ENCODE measurements around the gene MYF5.

GRCh38 chr12:80766210-80766609 lies 49.5 kb downstream of the MYF5 start:
- TF ChIP-seq CTCF (CRISPR knock-in tag; IDR thresholded peaks at IDR 0.05), result no peak
- TF ChIP-seq TBP (CRISPR knock-in tag; IDR thresholded peaks at IDR 0.05), result no peak
- TF ChIP-seq ZNF274 (CRISPR knock-in tag; IDR thresholded peaks at IDR 0.05), result no peak
- no peak for TF ChIP-seq TFAP4 (IDR thresholded peaks at IDR 0.05; ENCODE audit: borderline replicate concordance, low read depth)
- no peak for TF ChIP-seq PATZ1 (CRISPR knock-in tag; IDR thresholded peaks at IDR 0.05)
- TF ChIP-seq MYNN (CRISPR knock-in tag; IDR thresholded peaks at IDR 0.05; ENCODE audit: low read depth), result no peak
- TF ChIP-seq BHLHE40 (IDR thresholded peaks at IDR 0.05; ENCODE audit: low read length), result no peak
- no peak for TF ChIP-seq TAF1 (CRISPR knock-in tag; IDR thresholded peaks at IDR 0.05)
- TF ChIP-seq KDM5A (IDR thresholded peaks at IDR 0.05; ENCODE audit: borderline replicate concordance, low read length), result no peak
- TF ChIP-seq CC2D1A (CRISPR knock-in tag; IDR thresholded peaks at IDR 0.05), result no peak
- TF ChIP-seq IRF2 (CRISPR knock-in tag; IDR thresholded peaks at IDR 0.05), result no peak
- no peak for TF ChIP-seq ZNF740 (CRISPR knock-in tag; IDR thresholded peaks at IDR 0.05)
- TF ChIP-seq MXD1 (CRISPR knock-in tag; IDR thresholded peaks at IDR 0.05), result no peak
